Bronchial epithelial cell (primary cell): Measurements from ENCODE around the gene DSG2. TPM values are rescaled to one million over a fixed set of nuclear protein-coding genes. Genes with fewer than 3 reads are reported as not detected.

Experiments
- DNase-seq: peaks from one replicate; pipeline ENCODE4 v3.0.0-alpha.2; 2010; ENCODE audit warnings: low read depth
- FAIRE-seq: peaks from 2 replicates; lab custom pipeline; 2011; peaks lifted over from hg19 to GRCh38; lab: Jason Lieb, UNC
- H3K27me3 ChIP-seq: 2 replicates; pipeline ENCODE4 v1.5.1; 2011; ENCODE audit warnings: low read length; ENCODE audit not compliant: control insufficient read depth, insufficient read depth
- H3K36me3 ChIP-seq: 2 replicates; pipeline ENCODE4 v1.5.1; 2011; ENCODE audit warnings: low read length; ENCODE audit not compliant: control insufficient read depth, insufficient read depth
- H3K4me3 ChIP-seq: 2 replicates; pipeline ENCODE4 v1.5.1; 2011; ENCODE audit warnings: mild to moderate bottlenecking, low read depth, low read length, control low read depth
- total RNA-seq: library from RNA; depleted of rRNA; stranded (reverse); fragments of >200 nt; gene quantifications from 2 replicates; pipeline ENCODE4 v1.2.1, GENCODE V29; 2014
- TF ChIP-seq, protein P1 (sequence below): IDR thresholded peaks from 2 replicates; pipeline ENCODE4 v1.5.1; 2011; ENCODE audit warnings: mild to moderate bottlenecking, moderate library complexity, low read length, control low read depth, inconsistent platforms; ENCODE audit not compliant: insufficient read depth, severe bottlenecking

DSG2 gene
- total RNA-seq, 1 donor from 2014 or later: 110 TPM

DNA sequence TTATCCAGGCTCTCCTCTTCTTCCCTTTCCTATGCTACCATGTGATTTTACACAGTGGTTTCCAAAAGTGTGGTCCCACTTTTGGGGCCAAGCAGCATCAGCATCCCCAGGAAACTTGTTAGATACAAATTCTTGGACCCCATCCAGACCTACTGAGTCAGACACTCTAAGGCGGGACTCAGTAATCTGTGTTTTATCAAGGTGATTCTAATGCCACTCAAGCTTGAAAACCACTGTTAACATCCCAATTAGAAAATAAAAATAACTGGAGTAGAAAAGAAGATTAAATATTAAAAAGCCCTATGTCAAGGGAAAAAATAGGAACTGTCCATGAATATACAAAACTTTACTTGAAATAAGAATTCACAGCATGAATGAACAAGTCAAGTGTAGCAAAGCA lies 10.8 kb downstream of the DSG2 start:
- H3K4me3 ChIP-seq: no peak overlapping the region
- peaks cover 5% of the 10 kb centered on the region for H3K36me3 ChIP-seq
- DNase-seq: peak; percentile 83
- H3K27me3 ChIP-seq: no peaks in the 10 kb centered on the region
- no peak for FAIRE-seq
- TF ChIP-seq, protein P1, sequence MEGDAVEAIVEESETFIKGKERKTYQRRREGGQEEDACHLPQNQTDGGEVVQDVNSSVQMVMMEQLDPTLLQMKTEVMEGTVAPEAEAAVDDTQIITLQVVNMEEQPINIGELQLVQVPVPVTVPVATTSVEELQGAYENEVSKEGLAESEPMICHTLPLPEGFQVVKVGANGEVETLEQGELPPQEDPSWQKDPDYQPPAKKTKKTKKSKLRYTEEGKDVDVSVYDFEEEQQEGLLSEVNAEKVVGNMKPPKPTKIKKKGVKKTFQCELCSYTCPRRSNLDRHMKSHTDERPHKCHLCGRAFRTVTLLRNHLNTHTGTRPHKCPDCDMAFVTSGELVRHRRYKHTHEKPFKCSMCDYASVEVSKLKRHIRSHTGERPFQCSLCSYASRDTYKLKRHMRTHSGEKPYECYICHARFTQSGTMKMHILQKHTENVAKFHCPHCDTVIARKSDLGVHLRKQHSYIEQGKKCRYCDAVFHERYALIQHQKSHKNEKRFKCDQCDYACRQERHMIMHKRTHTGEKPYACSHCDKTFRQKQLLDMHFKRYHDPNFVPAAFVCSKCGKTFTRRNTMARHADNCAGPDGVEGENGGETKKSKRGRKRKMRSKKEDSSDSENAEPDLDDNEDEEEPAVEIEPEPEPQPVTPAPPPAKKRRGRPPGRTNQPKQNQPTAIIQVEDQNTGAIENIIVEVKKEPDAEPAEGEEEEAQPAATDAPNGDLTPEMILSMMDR: no peak

DNA sequence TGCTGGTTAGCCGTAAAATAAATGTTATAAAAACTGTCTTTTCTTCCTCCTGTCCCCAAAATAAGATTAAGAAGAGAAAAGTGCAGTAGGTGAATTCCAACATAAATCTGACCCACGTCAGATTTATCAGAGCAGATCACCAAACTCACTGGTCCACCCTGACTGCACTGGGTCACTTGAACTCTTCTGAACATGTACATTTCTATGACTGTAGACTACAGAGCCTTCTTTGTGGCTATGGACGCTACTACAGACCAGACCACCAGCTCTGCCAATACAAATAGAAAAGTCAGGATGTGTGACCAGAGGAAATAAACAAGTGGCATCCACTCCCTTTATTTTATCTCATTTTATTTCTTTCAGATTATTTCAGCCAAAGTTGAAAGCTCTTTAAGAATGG lies 11.6 kb downstream of the DSG2 start:
- TF ChIP-seq, protein P1: no peak
- Histone ChIP-seq H3K4me3 (no peak overlapping the region), H3K27me3 (no peaks in the 10 kb centered on the region), H3K36me3 (peaks cover 5% of the 10 kb centered on the region)
- DNase-seq (no peak), FAIRE-seq (no peak)

DNA sequence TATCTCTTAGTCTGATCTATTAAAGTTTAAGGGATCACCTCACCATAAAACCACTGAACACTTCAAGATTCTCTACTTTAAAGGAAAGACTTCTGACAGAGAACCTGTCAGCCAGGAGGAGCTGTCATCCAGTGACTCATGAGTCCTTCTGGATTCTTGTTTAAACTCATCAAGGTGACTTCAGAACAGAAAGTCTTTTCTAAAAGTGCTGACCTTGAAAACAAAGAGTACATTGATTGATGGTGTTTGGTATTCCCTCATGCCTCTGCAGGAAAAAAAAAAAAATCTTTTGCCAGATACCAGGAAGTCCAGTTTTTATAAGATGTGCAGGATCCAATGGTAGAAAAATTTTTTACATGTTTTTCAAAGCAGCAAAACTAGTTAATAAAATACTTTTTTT lies 12.3 kb downstream of the DSG2 start:
- DNase-seq (peak; percentile 87), FAIRE-seq (no peak)
- Histone ChIP-seq H3K4me3 (no peak overlapping the region), H3K27me3 (no peaks in the 10 kb centered on the region), H3K36me3 (peaks cover 2% of the 10 kb centered on the region)
- TF ChIP-seq, protein P1: no peak

DNA sequence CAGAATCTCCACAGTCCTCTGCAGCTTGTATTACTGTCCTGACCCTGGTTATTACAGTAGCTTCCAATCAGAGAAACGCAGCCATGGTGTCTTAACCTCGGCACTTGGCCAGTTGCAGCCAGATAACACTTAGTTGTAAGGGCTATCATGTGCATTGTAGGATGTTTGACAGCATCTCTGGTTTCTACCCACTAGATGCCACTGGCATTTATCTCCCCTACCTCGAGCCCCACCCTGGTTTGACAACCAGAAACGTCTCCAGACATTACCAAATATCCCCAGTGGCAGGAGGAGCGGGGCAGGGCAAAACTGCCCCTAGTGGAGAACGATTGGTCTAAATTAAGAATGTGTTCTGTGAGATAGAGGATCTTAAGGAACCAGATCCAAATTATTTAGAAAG lies 13.1 kb downstream of the DSG2 start:
- Histone ChIP-seq H3K4me3 (no peak overlapping the region), H3K36me3 (no peaks in the 10 kb centered on the region), H3K27me3 (no peaks in the 10 kb centered on the region)
- FAIRE-seq (no peak), DNase-seq (no peak)
- TF ChIP-seq, protein P1: peak; percentile 18

DNA sequence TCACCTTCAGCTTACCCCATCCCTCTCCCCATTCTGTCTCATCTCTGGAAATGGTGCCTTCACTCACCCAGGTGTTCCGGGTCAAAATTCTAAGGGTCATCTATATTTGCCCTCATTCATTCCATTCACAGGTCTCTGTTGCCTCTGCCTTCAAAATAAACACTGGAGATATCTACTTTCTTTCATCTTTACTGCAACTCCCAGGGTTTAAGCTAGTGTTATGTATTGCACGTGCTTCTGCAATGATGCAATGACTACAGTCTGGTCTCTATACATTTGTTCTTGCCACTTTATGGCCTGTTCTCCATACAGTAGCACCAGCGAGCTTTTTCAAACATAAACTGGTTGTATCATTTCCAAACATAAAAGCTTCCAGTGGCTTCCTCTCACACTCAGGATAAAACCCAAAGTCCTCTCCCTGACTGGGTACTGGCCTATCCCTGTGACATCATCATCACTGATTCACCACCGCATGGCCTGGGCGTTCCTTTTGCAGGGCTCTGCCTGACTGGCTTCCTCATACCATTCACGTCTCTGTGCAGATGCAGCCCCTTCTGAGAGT lies 14.3 kb downstream of the DSG2 start:
- Histone ChIP-seq H3K36me3 (no peaks in the 10 kb centered on the region), H3K27me3 (no peaks in the 10 kb centered on the region), H3K4me3 (no peak overlapping the region)
- DNase-seq (peak; percentile 97), FAIRE-seq (peak; percentile 55)
- TF ChIP-seq, protein P1: no peak

DNA sequence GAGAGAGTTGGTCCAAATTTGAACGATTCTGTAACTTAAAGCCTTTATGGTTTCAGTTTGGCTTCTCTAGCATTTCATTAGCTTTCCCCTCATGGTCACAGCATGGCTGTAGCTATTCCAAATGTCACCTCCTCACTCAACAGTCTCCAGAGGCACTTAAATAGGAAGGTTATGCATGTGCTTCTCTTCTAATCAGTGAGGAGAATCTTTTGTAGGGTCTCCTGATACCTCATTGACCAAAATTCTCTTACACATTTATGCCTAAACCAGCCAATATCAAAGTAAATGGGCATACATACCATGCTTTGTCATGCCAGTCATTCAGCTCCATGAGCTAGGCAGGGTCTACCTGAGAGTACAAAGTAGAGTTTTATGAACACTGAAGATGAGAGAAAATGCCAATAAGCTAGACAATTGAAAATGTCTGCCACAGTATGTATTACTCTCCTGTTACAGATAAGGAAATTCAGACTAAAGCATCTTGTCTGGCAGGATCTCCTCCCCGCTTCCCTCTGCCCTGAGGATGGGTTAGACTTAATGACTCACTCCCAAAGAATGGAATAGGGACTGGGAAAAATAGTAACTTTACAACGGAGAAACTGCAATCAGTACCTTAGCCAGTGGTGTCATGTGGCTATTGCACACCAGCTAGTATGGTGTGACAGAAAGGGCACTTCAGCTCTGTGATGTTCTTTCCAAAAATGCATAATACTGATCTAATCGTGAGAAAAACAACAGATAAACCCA lies 15.4 kb downstream of the DSG2 start:
- Histone ChIP-seq H3K36me3 (no peaks in the 10 kb centered on the region), H3K27me3 (no peaks in the 10 kb centered on the region), H3K4me3 (no peak overlapping the region)
- DNase-seq (peak; percentile 92), FAIRE-seq (no peak)
- TF ChIP-seq, protein P1: no peak
